HG03520 (cell line): ENCODE measurements around the gene ACTN1.

Experiments
- ATAC-seq: cut with Tn5 transposase; IDR thresholded peaks from one replicate; pipeline ENCODE4 v1.9.1; 2021; ENCODE audit warnings: mild to moderate bottlenecking, moderate library complexity; ENCODE audit not compliant: unreplicated experiment

ACTN1 gene

GRCh38 chr14:68892961-68893360 is 86.1 kb downstream of the ACTN1 start:
- no peak for ATAC-seq

GRCh38 chr14:68891851-68892660 is 87.0 kb downstream of the ACTN1 start:
- ATAC-seq: no peak

GRCh38 chr14:68890173-68890931 is 88.8 kb downstream of the ACTN1 start:
- no peak for ATAC-seq

- ATAC-seq: no peak
Measured at GRCh38 chr14:68888883-68889282, 90.2 kb downstream of the ACTN1 start.

DNA sequence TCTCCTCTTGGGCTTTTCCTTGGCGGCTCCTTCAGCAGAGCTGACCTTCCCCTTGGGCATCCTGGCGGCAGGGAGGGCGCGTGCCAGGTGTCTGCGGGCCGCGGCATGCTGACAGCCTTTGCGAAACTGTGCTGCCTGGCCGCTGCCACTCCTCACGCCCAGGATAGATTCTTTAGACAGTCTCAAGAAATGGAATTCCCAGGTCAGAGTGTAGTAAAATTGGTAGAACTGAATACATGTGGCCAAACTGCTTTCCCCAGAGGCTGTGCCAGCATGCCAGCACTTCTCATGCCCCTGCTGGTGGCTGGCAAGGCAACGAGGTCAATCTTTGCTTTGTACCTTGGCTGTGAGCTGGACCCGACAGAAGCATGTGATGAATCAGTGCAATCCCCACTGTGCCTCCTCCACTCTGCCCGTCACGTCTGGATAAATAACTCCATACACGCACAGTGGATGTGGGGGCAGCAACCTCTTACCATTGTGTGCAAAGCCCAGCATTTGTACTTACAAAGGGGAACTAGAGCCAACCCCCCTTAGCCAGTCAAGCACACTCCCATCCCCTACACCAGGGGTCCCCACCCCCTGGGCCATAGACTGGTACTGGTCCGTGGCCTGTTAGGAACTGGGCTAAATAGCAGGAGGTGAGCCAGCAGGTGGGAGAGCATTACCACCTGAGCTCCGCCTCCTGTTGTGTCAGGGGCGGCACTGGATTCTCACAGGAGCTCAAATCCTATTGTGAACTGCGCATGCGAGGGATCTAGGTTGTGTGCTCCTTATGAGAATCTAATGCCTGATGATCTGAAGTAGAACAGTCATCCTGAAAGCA is 90.9 kb downstream of the ACTN1 start:
- no peak for ATAC-seq

GRCh38 chr14:68886109-68886434 is 93.0 kb downstream of the ACTN1 start:
- no peak for ATAC-seq

- no peak for ATAC-seq
Measured at GRCh38 chr14:68885226-68886108, 93.6 kb downstream of the ACTN1 start.

GRCh38 chr14:68884031-68885030 is 94.8 kb downstream of the ACTN1 start:
- ATAC-seq: no peak

DNA sequence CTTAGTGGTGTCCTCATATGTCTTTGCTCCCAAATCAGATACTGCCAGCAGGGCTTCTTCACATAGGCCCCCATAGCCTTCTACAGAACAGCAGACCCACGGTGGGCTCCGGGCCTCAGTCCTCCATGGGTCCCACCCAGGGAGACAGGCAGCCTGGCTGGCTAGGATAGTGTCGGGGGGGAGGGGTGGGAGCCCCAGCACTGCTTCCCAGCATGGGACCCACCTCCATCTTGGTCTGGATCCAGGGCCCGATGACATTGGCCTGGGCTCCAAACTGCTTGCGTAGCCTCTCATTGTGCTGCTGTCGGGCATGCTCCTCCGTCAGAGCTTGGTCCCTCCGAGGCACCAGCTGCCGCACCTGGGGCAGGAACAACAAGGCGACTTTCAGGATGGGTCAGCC is 96.9 kb downstream of the ACTN1 start:
- no peak for ATAC-seq

DNA sequence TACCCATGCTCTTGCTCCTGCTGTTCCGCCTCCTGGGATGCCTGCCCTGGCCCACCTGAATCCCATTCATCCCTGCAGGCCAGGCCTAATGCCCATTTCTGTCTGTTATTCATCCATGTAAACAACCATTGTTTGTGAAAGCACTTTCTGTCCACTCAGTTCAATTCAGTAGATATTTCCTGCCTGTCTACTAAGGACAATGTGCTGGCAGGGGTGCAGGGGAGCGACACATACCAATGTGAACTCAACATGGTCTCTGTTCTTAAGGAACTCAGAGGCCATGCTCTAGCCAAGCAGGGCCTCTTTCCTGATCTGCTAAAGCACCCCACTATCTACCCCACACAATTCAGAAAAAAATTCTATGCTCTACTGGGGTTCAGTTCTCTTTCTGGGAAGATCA is 97.7 kb downstream of the ACTN1 start:
- no peak for ATAC-seq

DNA sequence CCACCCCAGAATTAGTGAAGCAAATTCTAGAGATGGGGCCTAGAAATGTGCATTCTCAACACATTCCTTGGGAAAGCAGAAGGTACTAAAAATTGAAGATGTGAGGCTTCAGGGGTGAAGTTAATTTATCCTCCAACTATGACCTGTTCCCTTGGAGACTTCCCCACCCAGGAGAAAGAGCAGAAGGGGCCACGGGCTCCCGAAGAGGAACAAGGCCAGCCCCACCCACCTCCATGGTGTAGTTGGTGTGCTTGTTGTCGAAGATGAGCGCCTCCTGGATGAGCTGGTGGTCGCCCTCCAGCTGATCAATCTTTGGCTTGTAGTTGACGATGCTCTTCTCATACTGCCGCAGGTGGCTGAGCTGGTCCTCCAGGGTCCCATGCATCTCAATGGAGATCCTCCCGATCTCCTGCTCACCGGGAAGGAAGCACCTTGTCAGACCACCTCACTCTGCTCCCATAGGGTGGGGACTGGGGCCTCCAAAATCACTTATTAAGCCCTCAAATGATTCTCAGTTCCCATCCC is 98.5 kb downstream of the ACTN1 start:
- no peak for ATAC-seq

DNA sequence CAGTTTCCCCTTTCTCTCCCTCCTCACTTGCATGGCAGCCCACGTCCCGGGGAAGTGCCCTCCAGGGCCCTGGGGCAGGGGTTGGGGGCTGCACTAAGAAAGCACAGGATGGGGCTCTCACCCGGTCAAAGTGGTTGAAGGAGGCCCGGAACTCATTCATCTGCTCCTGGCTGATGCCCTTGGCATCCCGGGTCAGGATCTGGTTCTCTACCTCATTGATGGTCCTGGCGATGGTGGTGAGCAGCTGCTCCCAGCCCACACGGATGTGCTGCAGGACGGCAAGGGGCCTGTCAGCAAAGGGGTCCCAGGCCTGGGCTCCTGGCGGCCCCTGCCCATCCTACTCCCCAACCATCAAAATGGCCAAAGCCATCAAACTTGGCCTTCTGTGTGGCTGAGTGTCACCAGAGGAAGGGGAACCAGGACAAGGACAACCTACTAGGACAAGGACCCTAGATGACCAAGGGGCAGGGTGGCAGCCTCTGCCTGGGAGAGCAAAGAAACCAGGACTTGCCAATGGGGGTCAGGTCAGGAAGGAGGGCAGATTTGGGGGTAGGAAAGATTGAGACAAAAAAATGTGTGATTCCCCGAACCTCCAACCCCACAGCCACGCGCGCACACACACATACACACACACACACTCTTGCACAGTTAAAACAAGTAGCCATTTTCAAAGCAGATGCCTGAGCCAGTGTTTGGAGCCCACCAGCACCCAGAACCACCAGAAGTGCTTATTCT is 99.1 kb downstream of the ACTN1 start:
- ATAC-seq: no peak

DNA sequence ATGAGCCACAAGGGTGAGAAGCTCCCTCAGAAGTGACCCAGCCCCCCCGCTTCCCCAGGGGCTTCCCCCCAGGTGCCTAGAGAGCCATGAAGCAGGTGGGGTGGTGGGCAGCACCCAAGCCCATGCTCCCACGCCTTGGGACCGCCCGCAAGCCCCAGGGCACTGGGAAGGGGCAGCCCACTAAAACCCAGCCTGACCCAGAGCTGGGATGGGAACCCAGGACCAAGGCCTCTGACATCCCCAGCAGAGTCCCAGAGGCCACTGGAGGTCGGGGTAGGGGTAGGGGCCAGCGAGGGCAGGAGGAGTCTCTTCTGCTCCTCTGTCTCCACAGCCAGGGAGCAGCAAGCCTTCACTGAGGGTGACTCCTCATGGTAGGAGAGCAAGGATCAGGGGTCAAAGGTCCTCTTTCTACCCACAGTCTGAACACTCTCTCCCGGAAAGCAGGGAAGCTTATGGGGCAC is 99.8 kb downstream of the ACTN1 start:
- no peak for ATAC-seq

DNA sequence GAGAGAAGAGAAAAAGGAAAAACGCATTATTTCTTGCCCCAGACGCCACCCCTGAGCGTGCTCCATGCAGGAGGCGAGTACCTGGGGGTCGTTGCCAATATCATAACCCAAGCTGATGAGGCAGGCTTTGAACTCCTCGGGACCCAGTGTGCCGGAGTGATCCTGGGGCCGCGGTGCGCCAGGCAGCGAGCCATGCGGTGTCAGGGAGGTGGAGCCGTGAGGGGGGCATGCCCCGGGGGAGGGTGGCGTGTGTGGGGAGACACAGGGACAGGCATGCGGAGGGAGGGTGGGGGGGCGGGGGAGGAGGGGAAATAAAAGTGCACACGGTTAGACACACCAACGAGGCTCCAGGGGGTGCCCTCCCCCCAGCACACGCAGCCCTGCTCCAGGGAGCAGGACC is 100.2 kb downstream of the ACTN1 start:
- no peak for ATAC-seq

GRCh38 chr14:68877993-68878575 is 101.0 kb downstream of the ACTN1 start:
- no peak for ATAC-seq

DNA sequence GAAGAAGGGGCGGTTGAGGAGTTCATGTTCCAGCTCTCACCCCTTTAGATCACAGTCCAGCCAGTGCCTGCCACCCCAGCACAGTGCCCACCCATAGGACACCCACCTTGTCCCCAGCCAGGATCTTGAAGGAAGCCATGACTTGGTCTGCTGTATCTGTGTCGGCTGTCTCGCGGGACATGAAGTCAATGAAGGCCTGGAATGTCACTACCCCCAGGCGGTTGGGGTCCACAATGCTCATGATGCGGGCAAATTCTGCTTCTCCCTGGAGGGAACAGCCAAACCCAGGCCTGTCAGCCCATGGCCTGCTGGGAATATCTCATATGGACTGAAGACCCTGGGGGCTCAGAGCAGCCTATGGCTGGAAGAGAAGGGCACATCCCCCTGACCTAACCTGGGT is 102.1 kb downstream of the ACTN1 start:
- no peak for ATAC-seq

DNA sequence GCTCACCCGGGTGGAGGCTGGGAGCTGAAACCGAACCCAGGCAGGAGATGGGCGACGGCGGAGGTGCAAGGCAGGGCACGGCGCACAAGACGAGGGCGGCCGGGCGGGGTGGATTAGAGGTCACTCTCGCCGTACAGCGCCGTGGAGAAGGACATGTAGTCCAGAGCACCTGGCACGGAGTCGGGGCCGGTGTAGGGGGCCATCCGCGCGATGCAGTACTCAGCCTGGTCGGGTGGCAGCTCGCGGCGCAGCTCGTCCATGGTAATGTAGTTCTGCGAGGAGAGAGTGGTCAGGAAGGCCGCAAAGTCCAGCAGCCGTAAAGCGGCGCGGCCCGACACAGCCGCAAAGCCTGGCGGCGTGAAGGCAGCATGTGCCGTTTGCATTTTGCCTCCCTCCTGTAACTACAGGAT is 104.4 kb downstream of the ACTN1 start:
- no peak for ATAC-seq

- no peak for ATAC-seq
Measured at GRCh38 chr14:68873376-68873775, 105.7 kb downstream of the ACTN1 start.
